ENCODE data around the gene CAP1. TPM values are rescaled to one million over a fixed set of nuclear protein-coding genes. Genes with fewer than 3 reads are reported as not detected.

The CAP1 gene
- total and polyA plus RNA-seq, 9 of the 15 experiments (the other 6 are each of a cell fraction or from before 2014, with no cell fraction given): 230 to 658 (median 281) TPM

DNA sequence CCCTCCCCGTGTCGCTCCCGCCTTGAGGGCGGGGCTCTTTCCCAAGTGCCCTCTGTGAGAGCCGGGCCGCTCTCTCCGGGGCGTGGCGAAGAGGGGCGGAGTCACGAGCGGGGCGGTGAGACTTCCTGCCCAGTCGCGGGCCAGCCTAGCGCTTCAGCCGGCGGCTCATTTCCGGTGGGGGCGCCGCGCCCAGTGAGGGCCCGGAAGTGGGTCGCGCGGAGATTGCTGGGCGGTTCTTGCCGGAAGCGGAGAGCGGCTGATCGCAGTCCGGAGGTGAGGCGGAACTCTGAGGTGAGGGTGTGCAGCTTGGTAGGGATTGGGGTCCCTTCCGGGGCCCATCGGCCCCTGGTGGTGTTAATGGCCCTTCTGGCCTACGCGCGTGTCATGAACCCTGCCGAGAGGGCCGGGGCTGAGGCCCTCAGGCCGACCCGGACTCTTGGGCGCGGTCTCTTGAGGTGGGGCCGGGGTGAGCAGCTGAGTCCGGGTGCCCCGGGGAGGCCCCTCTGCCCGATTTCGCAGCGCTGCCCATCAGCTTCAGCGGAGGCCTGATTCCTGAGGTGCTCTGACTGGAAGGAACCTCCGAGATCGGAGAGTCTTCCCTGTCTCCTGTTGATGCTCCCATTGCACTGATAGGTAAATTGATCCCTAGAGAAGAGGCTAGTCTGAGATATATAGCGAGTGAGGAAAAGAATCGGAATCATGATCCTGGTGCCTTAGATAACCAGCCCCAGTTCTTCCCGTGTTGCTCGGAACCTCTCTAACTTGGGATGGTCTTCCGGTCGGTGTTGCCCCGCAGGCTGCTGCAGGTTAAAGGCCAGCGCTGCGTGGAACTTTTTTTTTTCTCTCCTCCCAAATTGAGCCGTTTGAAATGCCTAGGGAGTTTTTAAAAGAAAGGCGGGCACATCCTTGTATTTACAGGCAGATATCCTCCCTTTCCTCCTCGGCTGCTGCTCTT is at the start of gene CAP1 (continued):
- TF ChIP-seq, protein P1, sequence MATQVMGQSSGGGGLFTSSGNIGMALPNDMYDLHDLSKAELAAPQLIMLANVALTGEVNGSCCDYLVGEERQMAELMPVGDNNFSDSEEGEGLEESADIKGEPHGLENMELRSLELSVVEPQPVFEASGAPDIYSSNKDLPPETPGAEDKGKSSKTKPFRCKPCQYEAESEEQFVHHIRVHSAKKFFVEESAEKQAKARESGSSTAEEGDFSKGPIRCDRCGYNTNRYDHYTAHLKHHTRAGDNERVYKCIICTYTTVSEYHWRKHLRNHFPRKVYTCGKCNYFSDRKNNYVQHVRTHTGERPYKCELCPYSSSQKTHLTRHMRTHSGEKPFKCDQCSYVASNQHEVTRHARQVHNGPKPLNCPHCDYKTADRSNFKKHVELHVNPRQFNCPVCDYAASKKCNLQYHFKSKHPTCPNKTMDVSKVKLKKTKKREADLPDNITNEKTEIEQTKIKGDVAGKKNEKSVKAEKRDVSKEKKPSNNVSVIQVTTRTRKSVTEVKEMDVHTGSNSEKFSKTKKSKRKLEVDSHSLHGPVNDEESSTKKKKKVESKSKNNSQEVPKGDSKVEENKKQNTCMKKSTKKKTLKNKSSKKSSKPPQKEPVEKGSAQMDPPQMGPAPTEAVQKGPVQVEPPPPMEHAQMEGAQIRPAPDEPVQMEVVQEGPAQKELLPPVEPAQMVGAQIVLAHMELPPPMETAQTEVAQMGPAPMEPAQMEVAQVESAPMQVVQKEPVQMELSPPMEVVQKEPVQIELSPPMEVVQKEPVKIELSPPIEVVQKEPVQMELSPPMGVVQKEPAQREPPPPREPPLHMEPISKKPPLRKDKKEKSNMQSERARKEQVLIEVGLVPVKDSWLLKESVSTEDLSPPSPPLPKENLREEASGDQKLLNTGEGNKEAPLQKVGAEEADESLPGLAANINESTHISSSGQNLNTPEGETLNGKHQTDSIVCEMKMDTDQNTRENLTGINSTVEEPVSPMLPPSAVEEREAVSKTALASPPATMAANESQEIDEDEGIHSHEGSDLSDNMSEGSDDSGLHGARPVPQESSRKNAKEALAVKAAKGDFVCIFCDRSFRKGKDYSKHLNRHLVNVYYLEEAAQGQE (IDR thresholded peaks at IDR 0.05; ENCODE audit: borderline replicate concordance): peak; percentile 44; the same call in 1 of the 2 replicates
- TF ChIP-seq, protein P1 (CRISPR knock-in tag; IDR thresholded peaks at IDR 0.05; ENCODE audit: low read depth): 0 out of 2 replicates have a peak, but pooled peaks have one; percentile 9
- peak; percentile 45; the same call in 1 of the 2 replicates for TF ChIP-seq FOXP1 (CRISPR knock-in tag; IDR thresholded peaks at IDR 0.05)
- TF ChIP-seq, protein P2, sequence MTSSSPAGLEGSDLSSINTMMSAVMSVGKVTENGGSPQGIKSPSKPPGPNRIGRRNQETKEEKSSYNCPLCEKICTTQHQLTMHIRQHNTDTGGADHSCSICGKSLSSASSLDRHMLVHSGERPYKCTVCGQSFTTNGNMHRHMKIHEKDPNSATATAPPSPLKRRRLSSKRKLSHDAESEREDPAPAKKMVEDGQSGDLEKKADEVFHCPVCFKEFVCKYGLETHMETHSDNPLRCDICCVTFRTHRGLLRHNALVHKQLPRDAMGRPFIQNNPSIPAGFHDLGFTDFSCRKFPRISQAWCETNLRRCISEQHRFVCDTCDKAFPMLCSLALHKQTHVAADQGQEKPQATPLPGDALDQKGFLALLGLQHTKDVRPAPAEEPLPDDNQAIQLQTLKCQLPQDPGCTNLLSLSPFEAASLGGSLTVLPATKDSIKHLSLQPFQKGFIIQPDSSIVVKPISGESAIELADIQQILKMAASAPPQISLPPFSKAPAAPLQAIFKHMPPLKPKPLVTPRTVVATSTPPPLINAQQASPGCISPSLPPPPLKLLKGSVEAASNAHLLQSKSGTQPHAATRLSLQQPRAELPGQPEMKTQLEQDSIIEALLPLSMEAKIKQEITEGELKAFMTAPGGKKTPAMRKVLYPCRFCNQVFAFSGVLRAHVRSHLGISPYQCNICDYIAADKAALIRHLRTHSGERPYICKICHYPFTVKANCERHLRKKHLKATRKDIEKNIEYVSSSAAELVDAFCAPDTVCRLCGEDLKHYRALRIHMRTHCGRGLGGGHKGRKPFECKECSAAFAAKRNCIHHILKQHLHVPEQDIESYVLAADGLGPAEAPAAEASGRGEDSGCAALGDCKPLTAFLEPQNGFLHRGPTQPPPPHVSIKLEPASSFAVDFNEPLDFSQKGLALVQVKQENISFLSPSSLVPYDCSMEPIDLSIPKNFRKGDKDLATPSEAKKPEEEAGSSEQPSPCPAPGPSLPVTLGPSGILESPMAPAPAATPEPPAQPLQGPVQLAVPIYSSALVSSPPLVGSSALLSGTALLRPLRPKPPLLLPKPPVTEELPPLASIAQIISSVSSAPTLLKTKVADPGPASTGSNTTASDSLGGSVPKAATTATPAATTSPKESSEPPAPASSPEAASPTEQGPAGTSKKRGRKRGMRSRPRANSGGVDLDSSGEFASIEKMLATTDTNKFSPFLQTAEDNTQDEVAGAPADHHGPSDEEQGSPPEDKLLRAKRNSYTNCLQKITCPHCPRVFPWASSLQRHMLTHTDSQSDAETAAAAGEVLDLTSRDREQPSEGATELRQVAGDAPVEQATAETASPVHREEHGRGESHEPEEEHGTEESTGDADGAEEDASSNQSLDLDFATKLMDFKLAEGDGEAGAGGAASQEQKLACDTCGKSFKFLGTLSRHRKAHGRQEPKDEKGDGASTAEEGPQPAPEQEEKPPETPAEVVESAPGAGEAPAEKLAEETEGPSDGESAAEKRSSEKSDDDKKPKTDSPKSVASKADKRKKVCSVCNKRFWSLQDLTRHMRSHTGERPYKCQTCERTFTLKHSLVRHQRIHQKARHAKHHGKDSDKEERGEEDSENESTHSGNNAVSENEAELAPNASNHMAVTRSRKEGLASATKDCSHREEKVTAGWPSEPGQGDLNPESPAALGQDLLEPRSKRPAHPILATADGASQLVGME (CRISPR knock-in tag; IDR thresholded peaks at IDR 0.05): 0 out of 2 replicates have a peak, but pooled peaks have one; percentile 37
- peak; percentile 68 for TF ChIP-seq RBM22 (IDR thresholded peaks at IDR 0.05; ENCODE audit: low read depth, low read length, poor library complexity, severe bottlenecking)
- peak; percentile 80 for TF ChIP-seq USF2 (CRISPR knock-in tag; IDR thresholded peaks at IDR 0.05)
- TF ChIP-seq U2AF1 (optimal IDR thresholded peaks at IDR 0.05; ENCODE audit: low read depth, low read length): peak; percentile 40
- peak; percentile 74; the same call in 1 of the 2 replicates for TF ChIP-seq ELF4 (CRISPR knock-in tag; IDR thresholded peaks at IDR 0.05)
